HUES6 (cell line): ENCODE data around the gene HEY2.
"Not testable (repeated sequence)": the region's sequence is repeated elsewhere in the genome, so short reads cannot be mapped to it uniquely, and the experiment has no call there.

Source experiments
- H3K27ac ChIP-seq: 2 replicates; pipeline ENCODE4 v1.7.0; 2013; ENCODE audit warnings: low read depth, mild to moderate bottlenecking, low read length, inconsistent platforms
- H3K27me3 ChIP-seq: 2 replicates; pipeline ENCODE4 v1.6.1; 2013; ENCODE audit warnings: low read length; ENCODE audit not compliant: control insufficient read depth, insufficient read depth
- H3K36me3 ChIP-seq: 2 replicates; pipeline ENCODE4 v1.6.1; 2013; ENCODE audit warnings: low read length; ENCODE audit not compliant: control insufficient read depth, insufficient read depth
- H3K4me1 ChIP-seq: 2 replicates; pipeline ENCODE4 v1.6.1; 2013; ENCODE audit warnings: low read length; ENCODE audit not compliant: control insufficient read depth, insufficient read depth
- H3K4me3 ChIP-seq: 2 replicates; pipeline ENCODE4 v1.5.1; 2013; ENCODE audit warnings: low read depth, low read length
- H3K9ac ChIP-seq: one replicate; pipeline ENCODE4 v1.6.1; 2013; ENCODE audit warnings: mild to moderate bottlenecking, low read length
- H3K9me3 ChIP-seq: 2 replicates; pipeline ENCODE4 v1.6.1; 2013; ENCODE audit warnings: low read depth, low read length; ENCODE audit not compliant: control insufficient read depth, insufficient read depth

Gene HEY2

DNA sequence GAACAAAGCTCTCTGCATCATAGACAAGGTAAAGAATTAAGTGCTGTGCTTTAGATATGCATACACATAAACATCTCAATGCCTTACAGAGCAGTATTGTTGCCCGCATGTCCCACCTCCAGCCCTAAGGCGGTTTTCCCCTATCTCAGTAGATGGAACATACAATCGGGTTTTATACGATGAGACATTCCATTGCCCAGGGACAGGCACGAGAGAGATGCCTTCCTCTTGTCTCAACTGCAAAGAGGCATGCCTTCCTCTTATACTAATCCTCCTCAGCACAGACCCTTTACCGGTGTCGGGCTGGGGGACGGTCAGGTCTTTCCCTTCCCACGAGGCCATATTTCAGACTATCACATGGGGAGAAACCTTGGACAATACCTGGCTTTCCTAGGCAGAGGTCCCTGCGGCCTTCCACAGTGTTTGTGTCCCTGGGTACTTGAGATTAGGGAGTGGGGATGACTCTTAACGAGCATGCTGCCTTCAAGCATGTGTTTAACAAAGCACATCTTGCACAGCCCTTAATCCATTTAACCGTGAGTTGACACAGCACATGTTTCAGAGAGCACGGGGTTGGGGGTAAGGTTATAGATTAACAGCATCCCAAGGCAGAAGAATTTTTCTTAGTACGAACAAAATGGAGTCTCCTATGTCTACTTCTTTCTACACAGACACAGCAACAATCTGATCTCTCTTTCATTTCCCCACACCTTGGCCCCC lies 26.8 kb downstream of the HEY2 start:
- not testable (repeated sequence) for H3K4me3 ChIP-seq, H3K9me3 ChIP-seq, H3K27ac ChIP-seq, H3K36me3 ChIP-seq, H3K27me3 ChIP-seq, H3K9ac ChIP-seq, H3K4me1 ChIP-seq

DNA sequence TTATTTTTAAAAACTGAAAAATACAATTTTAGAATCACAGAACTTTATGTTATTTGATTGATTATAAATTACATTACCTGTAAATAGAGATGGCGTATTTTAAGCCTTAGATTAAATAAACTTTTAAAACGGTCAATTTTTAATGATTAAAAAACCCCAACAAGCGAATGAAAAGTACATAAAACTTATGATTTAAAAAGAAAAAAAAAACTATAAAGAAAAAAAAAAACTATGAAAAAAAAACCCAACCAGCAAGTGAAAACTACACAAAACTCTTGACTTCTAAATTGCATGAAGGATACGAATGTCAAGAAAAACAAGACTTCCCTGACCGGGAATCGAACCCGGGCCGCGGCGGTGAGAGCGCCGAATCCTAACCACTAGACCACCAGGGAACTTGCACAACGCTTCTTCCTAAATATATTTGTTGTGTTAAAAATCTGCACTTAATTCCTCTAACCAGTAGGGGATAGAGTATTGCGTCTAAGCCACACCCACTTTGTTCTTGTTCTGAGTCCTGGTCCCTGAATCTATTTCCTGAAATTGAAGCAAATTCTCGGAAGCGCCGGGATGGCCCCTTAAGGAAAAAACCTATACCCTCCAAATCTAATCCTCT lies 30.6 kb downstream of the HEY2 start:
- Histone ChIP-seq H3K36me3 (no peaks in the 10 kb centered on the region), H3K9ac (peak overlapping the region; percentile 85), H3K9me3 (peaks cover 7% of the 10 kb centered on the region), H3K4me3 (peak overlapping the region; percentile 86), H3K27ac (peak overlapping the region; percentile 38), H3K27me3 (no peaks in the 10 kb centered on the region), H3K4me1 (peaks cover 7% of the 10 kb centered on the region; the same call in 1 of the 2 replicates)

DNA sequence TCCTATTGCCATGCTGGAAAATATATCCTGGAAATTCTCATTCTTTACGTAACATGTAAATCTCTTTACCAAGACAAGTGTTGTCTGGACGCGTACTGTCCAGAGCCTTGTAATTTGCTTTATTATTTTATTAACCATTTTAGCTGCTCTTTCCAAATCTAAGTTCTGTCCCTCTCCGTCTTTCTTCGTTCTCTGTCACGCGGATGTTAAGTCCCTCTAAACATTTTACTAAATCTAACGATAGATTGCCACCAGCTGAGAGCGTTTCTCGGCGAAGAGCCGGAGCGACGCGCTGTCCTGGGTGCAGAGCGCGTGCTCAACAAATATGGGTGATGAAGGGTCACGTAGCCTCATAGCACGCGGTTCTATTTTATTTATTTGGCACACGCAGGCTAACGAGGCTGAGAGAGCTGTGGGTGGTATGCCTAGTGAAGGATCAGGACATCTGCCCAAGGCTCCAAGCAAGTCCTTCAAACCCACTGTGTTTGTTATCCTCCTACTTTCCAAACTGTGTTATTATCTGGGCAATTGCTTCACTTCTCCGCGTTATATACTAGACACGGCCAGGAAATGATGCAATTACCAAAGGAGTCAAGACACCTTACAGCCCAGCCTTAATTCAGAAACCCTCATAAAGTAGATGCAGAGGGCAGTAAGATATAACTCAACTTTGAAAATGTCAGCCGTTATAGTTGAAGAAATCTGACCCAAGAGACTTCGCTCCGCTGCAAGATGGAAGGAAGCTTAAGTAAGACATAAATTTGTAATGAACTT lies 31.3 kb downstream of the HEY2 start:
- Histone ChIP-seq H3K27ac (peak overlapping the region; percentile 38), H3K9ac (peak overlapping the region; percentile 85), H3K4me1 (no peaks in the 10 kb centered on the region; the same call in 1 of the 2 replicates), H3K27me3 (no peaks in the 10 kb centered on the region), H3K4me3 (peak overlapping the region; percentile 86), H3K9me3 (peaks cover 7% of the 10 kb centered on the region), H3K36me3 (no peaks in the 10 kb centered on the region)

DNA sequence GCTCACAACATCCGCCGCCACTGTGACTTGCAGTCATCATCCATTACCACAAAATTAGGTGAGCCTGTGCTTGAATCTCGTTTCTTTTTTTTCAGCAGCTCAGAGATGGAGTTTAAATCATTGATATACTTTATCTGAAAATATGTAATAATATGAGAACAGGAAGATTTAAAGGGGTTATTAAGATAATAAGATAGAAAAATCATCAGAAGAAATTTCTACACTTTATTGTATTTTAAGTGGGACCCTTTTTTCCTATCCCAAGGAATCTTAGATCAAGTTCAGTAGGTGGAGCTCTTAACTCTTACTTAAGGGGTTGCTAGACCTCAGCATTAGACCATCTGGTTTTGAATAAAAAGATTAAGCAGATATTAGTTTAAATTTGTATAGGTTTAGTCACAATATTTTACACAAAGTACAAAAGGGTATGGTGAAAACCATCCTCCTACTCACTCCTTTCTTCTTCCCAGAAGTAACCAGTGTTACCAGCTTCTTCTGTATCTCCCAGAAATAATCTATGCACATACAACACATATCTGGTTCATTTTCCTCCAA lies 32.0 kb downstream of the HEY2 start:
- Histone ChIP-seq H3K9ac (peak overlapping the region; percentile 85), H3K9me3 (peaks cover 7% of the 10 kb centered on the region), H3K4me1 (no peaks in the 10 kb centered on the region), H3K4me3 (peak overlapping the region; percentile 86), H3K36me3 (no peaks in the 10 kb centered on the region), H3K27ac (peak overlapping the region; percentile 38; the same call in 1 of the 2 replicates), H3K27me3 (no peaks in the 10 kb centered on the region)

DNA sequence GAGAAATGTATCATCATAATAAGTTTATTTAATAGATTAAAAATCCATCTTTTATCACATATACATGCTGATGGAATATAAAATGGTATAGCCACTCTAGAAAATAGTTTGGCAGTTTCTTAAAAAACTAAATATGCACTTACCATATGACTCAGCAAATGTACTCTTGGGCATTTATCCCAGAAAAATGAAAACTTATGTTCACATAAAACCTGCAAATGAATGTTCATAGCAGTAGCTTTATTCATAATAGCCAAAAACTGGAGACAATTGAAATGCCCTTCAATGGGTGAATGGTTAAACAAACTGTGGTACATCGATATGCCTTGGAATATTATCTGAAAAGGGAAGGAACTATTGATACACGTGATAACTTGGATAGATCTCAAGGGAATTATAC lies 34.9 kb downstream of the HEY2 start:
- Histone ChIP-seq H3K27ac (no peak overlapping the region), H3K27me3 (no peaks in the 10 kb centered on the region), H3K36me3 (no peaks in the 10 kb centered on the region), H3K4me3 (no peak overlapping the region), H3K4me1 (peaks cover 5% of the 10 kb centered on the region), H3K9ac (no peak overlapping the region), H3K9me3 (peaks cover 7% of the 10 kb centered on the region)

DNA sequence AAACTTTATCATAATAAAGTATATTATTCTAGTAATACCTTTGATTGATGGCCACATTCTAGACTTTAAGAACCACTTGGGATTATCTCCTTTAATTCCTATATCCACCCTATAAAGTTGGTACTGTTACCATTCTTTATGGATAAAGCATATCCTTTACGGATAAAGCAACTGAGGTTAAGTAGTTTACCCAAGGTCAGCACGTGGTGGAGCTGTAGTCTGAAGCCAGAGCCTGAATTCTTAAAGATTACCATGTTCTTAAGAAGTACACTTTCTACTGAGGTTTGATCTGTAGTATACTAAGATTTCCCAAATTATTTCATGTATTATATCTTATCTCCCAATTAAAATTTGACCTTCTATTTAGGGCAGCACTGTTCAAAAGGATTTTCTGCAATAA lies 38.4 kb downstream of the HEY2 start:
- Histone ChIP-seq H3K36me3 (no peaks in the 10 kb centered on the region), H3K27me3 (no peaks in the 10 kb centered on the region; the same call in 1 of the 2 replicates), H3K4me1 (peaks cover 13% of the 10 kb centered on the region), H3K9ac (no peak overlapping the region), H3K27ac (no peak overlapping the region), H3K9me3 (peaks cover 4% of the 10 kb centered on the region), H3K4me3 (no peak overlapping the region)

DNA sequence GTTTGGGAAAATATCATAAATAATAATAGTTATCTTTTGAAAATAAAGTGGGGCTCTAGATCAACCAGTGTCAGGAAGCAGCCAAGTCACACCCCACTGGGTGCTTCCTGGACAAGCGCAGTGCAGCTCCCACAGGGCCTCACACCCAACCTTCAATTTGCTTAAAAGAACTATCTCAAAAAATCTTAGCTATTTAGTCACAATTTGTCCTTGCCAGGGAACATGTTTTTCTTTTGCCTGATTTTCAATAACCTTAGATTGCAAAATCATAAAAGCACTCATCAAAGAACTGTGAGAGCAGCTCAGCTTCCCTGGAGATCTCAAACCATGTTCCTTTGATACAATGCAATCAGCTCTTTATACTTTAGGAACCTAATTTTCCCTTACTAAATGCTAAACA lies 39.7 kb downstream of the HEY2 start:
- peaks cover 17% of the 10 kb centered on the region for H3K4me1 ChIP-seq
- H3K27ac ChIP-seq, result no peak overlapping the region
- H3K9me3 ChIP-seq, result no peaks in the 10 kb centered on the region
- 0 out of 2 replicates have a peak overlapping the region, but pooled peaks have one; percentile 80 for H3K4me3 ChIP-seq
- H3K27me3 ChIP-seq, result no peaks in the 10 kb centered on the region; the same call in 1 of the 2 replicates
- H3K9ac ChIP-seq, result no peak overlapping the region
- no peaks in the 10 kb centered on the region for H3K36me3 ChIP-seq

DNA sequence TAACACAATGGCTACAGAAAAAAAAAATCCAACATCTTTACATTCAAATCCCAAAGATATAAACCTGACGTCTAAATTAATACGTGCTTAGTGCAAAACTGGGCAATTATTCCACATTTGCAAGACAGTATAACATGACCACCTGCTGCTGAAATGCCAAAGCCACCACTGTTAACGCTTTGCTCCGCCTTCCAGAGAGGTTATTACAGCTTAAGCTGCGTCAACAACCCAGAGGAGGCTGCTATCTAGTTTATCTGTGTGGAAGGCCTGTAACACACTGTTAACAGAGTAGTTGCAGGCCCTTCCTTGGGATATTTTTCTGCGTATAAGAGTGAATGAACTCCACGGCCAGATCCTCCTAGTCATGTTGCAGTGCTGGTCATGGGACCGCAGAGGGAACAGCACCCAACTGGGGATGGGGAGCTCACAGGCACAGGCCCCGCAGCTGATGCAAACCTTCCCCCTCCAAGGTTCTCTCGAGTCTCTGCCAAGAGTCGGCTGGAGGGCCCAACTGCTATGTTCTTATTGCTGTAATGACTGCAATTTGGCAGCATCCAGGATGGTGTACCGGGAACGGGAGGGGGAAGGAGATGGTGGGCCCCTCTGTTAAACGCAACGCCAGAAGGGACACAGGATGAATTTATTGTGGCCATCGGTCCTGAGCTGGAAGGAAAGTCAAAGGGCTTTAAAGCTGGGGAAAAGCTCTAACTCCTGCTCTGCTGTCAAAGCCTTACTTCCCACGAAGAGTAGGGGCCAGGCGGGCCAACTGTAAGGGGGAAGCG lies 40.3 kb downstream of the HEY2 start:
- Histone ChIP-seq H3K9me3 (no peaks in the 10 kb centered on the region), H3K27me3 (no peaks in the 10 kb centered on the region; the same call in 1 of the 2 replicates)

DNA sequence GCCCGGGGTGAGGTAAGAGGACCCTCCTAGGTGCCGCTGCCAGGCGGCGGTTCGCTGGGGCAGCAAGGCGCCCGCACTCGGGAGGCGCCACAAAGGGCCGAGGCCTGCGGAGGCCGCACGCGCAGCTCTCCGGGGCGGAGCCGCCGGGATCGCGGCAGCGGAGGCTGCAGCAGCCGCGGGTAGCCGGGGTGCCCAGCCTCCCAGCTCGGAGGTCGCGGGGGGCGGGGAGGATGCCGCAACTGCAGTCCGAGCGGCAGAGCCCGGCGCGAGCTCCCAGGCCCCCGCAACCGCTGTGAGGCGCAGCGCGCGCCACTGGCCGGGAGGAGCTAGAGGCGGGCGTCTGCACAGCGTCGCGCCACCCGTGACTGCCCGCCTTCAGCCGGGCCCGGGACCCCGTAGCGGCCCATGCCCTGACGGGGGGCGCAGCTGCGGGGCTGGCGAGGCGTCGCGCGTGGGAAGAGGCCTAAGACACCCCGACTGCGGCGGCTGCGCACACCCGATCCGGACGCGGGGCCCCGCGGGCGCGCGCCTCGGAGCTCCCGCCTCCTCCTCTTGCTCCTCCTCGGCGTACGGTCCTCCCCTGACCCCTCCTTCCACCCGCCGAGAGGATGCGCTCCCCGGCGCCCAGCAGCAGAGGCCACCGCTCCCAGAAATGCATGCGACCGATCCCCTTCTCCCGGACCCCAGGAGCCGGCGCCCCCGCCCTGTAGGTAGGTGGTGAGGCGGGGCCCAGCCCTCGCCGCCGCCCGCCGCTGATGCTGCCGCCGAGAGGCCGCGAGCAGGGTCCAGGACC lies 41.1 kb downstream of the HEY2 start, which contains the start of gene NCOA7:
Gene NCOA7, plus strand, starts transcription at position 603 of the 793 bp plus-strand sequence. CDS start 24,395 bp downstream, outside the sequence.
- H3K27me3 ChIP-seq, result no peaks in the 10 kb centered on the region; the same call in 1 of the 2 replicates
- H3K36me3 ChIP-seq, result no peaks in the 10 kb centered on the region
- H3K4me1 ChIP-seq, result peaks cover 17% of the 10 kb centered on the region
- H3K27ac ChIP-seq, result no peak within 1 kb of the TSS
- H3K9me3 ChIP-seq, result no peaks in the 10 kb centered on the region
- peak within 1 kb of the TSS; percentile 80 for H3K4me3 ChIP-seq
- H3K9ac ChIP-seq, result peak within 1 kb of the TSS; percentile 74

More for the DNA sequence above, 40.3 kb downstream of the HEY2 start:
- peak overlapping the region; percentile 74 for H3K9ac ChIP-seq
- no peaks in the 10 kb centered on the region for H3K36me3 ChIP-seq
- H3K4me3 ChIP-seq, result peak overlapping the region; percentile 80
- no peak overlapping the region for H3K27ac ChIP-seq
- H3K4me1 ChIP-seq, result peaks cover 17% of the 10 kb centered on the region
